Medulla oblongata (tissue), 1 donor: ENCODE measurements around the gene DNAJC7.
"Not testable (repeated sequence)": the region's sequence is repeated elsewhere in the genome, so short reads cannot be mapped to it uniquely, and the experiment has no call there.

Experiments
- DNase-seq: peaks from one replicate; pipeline ENCODE4 v3.0.0-alpha.2; 2015; ENCODE audit errors: extremely low spot score

The DNAJC7 gene

GRCh38 chr17:42041619-42042018, 24.4 kb upstream of the DNAJC7 start:
- no peak for DNase-seq

GRCh38 chr17:42040818-42041217, 23.6 kb upstream of the DNAJC7 start:
- no peak for DNase-seq

DNA sequence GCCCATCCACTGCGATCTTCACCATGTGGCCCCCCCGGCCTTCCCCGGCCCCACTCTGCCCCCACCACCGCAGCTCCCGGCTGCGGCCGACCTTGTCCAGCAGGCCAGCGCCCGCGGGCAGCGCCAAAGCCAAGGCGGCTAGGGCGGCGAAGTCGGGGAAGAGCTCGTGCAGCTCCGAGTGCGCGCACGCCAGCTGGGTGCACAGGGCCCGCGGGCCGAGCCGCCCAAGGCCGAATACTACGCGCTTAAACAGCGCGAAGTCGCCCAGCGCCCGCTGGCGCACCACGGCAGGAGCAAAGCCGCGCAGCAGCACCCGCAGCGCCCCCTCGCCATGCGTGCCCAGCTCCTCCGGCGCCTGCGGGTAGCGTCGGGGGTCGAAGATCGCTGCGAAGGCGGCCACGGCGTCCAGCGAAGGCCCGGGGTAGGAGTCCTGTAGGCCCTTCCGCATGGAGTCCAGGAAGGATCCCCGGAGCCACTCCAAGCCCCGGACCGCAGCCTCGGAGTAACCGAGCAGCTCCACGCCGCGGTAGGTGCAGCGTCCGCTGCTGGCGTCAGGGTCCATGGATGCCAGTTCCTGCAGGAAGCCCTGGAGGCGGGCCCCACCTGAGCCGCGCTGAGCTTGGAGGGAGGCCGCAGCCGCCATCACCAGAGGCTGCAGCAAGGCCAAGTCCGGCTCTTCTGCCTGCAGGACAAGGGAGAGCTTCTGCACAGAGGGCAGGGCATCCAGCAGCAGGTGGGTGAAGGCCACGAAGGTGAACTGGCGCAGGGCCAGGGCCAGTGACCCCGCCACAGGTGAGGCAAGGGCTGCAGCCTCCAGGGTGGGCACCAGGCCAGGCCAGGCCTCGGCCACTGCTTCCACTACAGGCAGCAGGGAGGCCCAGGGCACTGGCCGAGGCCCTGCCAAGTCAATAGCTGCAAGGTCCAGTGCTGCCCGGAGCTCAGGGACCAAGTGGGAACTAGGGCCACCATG, 22.8 kb upstream of the DNAJC7 start:
- no peak for DNase-seq

GRCh38 chr17:42038221-42038973, 21.2 kb upstream of the DNAJC7 start:
- no peak for DNase-seq

- DNase-seq = no peak
Observed at GRCh38 chr17:42034059-42034458, 16.8 kb upstream of the DNAJC7 start.

GRCh38 chr17:42031584-42031983, 14.3 kb upstream of the DNAJC7 start:
- DNase-seq = no peak

GRCh38 chr17:42028791-42029127, 11.5 kb upstream of the DNAJC7 start:
- no peak for DNase-seq

GRCh38 chr17:42027961-42028790, 10.9 kb upstream of the DNAJC7 start:
- no peak for DNase-seq

- no peak for DNase-seq
Observed at GRCh38 chr17:42027590-42027889, 10.3 kb upstream of the DNAJC7 start.

GRCh38 chr17:42026857-42027589, 9.8 kb upstream of the DNAJC7 start:
- DNase-seq = no peak

- no peak for DNase-seq
Observed at GRCh38 chr17:42025936-42026335, 8.7 kb upstream of the DNAJC7 start.

- DNase-seq = no peak
Observed at GRCh38 chr17:42025191-42025579, 7.9 kb upstream of the DNAJC7 start.

DNA sequence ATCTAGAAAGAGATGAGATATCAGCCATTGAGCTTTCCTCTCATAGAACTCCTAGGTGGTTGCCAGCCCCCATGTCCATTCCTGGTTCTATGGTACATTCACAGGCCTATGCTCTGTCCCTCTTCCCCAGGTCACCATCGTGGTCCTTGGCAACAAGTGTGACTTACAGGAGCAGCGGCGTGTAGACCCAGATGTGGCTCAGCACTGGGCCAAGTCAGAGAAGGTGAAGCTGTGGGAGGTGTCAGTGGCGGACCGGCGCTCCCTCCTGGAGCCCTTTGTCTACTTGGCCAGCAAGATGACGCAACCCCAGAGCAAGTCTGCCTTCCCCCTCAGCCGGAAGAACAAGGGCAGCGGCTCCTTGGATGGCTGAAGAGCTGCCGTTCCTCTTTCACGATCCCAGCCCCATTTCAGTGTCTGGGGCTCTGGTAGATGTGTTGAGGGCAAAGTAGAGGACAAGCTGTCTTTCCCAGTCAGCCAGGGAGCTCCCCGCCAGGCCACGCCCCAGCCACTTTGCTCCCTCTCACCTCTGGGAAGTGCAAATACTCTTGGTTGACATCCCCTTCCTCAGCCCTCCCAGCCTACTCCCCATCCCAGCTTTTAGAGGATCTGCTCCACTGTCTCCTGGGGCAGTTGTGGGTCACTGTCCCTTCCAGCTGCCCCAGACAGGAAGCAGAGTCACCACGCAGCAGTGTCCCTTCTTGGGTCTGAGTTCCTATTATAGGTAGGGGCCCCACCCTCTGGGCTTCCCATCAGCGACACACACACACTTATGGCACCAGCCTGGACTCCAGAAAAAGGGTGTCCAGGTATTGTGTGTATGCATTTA, 6.5 kb upstream of the DNAJC7 start:
- no peak for DNase-seq

- not testable (repeated sequence) for DNase-seq
Observed at GRCh38 chr17:42020845-42021244, 3.6 kb upstream of the DNAJC7 start.

GRCh38 chr17:42019509-42020404, 2.5 kb upstream of the DNAJC7 start, which contains the start of gene NKIRAS2:
Gene NKIRAS2 (plus strand): TSS chr17:42020090. CDS start chr17:42021578, 1,488 bp downstream.
- DNase-seq = peak; percentile 91

DNA sequence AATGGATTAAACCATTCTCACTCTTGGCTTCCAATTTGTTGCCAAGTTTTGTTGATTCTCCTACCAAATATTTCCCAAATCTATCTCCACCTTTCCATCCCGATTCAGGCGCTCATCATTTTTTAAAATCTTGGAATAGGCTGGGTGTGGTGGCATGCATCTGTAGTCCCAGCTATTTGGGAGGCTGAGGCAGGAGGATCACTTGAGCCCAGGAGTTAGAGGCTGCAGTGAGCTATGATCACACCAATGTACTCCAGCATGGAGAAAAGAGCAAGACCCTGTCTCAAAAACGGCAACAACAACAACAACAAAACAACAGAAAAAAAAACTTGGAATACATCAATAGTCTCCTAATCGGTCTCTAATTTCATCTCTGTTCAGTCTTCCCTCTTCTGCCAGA, 1.7 kb upstream of the DNAJC7 start:
- DNase-seq = no peak

GRCh38 chr17:42018339-42018738, 1.1 kb upstream of the DNAJC7 start:
- DNase-seq = no peak

DNA sequence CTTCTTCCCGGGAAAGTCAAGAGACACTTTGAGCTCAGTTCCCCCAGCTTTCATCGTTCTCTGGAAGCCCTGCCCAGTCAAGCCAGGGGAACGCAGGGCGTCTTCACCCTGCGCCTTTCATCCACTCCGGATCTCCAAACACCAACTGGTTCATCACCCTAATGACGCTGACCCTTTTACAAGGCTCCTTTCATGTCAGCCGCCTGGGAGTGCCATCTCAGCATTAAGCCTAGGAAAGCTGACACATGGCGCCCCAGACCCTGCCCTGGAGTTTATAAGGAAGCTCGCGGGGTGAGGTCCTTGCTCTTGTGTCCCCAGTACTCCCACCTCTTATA, 594 bp upstream of the DNAJC7 start:
- DNase-seq = no peak

DNA sequence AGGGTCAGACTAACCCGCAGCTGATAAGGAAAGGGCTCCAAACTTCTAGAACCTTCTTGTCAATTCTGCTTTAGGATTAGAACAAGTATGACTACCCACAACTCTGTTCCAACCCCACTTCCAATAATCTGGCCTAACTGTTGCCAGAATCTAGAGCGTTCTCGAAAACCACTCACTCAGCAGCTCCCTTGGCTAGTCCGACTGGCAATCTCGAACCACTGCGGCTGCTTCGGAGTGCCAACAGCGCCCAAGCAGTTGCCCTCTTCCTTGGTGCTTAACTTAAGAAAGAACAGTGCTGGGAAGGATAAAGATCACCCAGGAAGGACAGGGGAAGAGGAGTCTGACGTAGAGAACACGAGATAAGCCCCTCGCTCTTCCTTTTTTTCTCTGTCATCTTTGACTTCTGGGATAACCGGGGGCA, 818 bp downstream of the DNAJC7 start:
- DNase-seq = peak; percentile 60

- not testable (repeated sequence) for DNase-seq
Observed at GRCh38 chr17:42013740-42014139, 3.5 kb downstream of the DNAJC7 start.
